Measurements from ENCODE around the gene NPAS2.

- TF ChIP-seq CTCF (IDR thresholded peaks at IDR 0.05) (no peak), POLR2AphosphoS5 (IDR thresholded peaks at IDR 0.05) (no peak)
Measured at GRCh38 chr2:100924520-100925451, 104.8 kb downstream of the NPAS2 start.

Data from breast epithelium (tissue), 3 donors.